Measurements from ENCODE around the gene PEAR1.

Gene PEAR1

GRCh38 chr1:156897078-156897825 is 3.7 kb downstream of the PEAR1 start:
- no peak overlapping the region for H3K4me3 ChIP-seq (ENCODE audit: low read depth, low read length)

GRCh38 chr1:156898161-156898566 is 4.6 kb downstream of the PEAR1 start:
- H3K4me3 ChIP-seq (ENCODE audit: low read depth, low read length), result peak overlapping the region; percentile 0

More at GRCh38 chr1:156897078-156897825, 3.7 kb downstream of the PEAR1 start:
- DNase-seq (ENCODE audit: low read depth), result no peak

GRCh38 chr1:156898971-156899664 is 5.6 kb downstream of the PEAR1 start:
- DNase-seq (ENCODE audit: low read depth), result no peak
- H3K4me3 ChIP-seq (ENCODE audit: low read depth, low read length), result no peak overlapping the region

More at GRCh38 chr1:156898161-156898566, 4.6 kb downstream of the PEAR1 start:
- peak; percentile 60 for DNase-seq (ENCODE audit: low read depth)

GRCh38 chr1:156899956-156900718 is 6.6 kb downstream of the PEAR1 start:
- H3K4me3 ChIP-seq (ENCODE audit: low read depth, low read length), result no peak overlapping the region
- peak; percentile 75 for DNase-seq (ENCODE audit: low read depth)

GRCh38 chr1:156900896-156901589 is 7.5 kb downstream of the PEAR1 start:
- DNase-seq (ENCODE audit: low read depth), result no peak
- no peak overlapping the region for H3K4me3 ChIP-seq (ENCODE audit: low read depth, low read length)

- no peak overlapping the region for H3K4me3 ChIP-seq (ENCODE audit: low read depth, low read length)
- DNase-seq (ENCODE audit: low read depth), result no peak
Measured at GRCh38 chr1:156901590-156901900, 8.0 kb downstream of the PEAR1 start.

- H3K4me3 ChIP-seq (ENCODE audit: low read depth, low read length), result no peak overlapping the region
- no peak for DNase-seq (ENCODE audit: low read depth)
Measured at GRCh38 chr1:156901966-156902915, 8.7 kb downstream of the PEAR1 start.

- no peak overlapping the region for H3K4me3 ChIP-seq (ENCODE audit: low read depth, low read length)
- no peak for DNase-seq (ENCODE audit: low read depth)
Measured at GRCh38 chr1:156903328-156904091, 10.0 kb downstream of the PEAR1 start.

- H3K4me3 ChIP-seq (ENCODE audit: low read depth, low read length), result no peak overlapping the region
- DNase-seq (ENCODE audit: low read depth), result no peak
Measured at GRCh38 chr1:156904187-156904959, 10.9 kb downstream of the PEAR1 start.

- DNase-seq (ENCODE audit: low read depth), result no peak
Measured at GRCh38 chr1:156905176-156905575, 11.7 kb downstream of the PEAR1 start.

GRCh38 chr1:156905651-156906050 is 12.1 kb downstream of the PEAR1 start:
- DNase-seq (ENCODE audit: low read depth), result no peak
- no peak overlapping the region for H3K4me3 ChIP-seq (ENCODE audit: low read depth, low read length)

More at GRCh38 chr1:156905176-156905575, 11.7 kb downstream of the PEAR1 start:
- no peak overlapping the region for H3K4me3 ChIP-seq (ENCODE audit: low read depth, low read length)

- no peak for DNase-seq (ENCODE audit: low read depth)
- H3K4me3 ChIP-seq (ENCODE audit: low read depth, low read length), result no peak overlapping the region
Measured at GRCh38 chr1:156906206-156906906, 12.8 kb downstream of the PEAR1 start.

- H3K4me3 ChIP-seq (ENCODE audit: low read depth, low read length), result no peak overlapping the region
- DNase-seq (ENCODE audit: low read depth), result no peak
Measured at GRCh38 chr1:156908541-156908940, 15.0 kb downstream of the PEAR1 start.

- no peak for DNase-seq (ENCODE audit: low read depth)
- no peak overlapping the region for H3K4me3 ChIP-seq (ENCODE audit: low read depth, low read length)
Measured at GRCh38 chr1:156908955-156909354, 15.4 kb downstream of the PEAR1 start.

- no peak for DNase-seq (ENCODE audit: low read depth)
- H3K4me3 ChIP-seq (ENCODE audit: low read depth, low read length), result no peak overlapping the region
Measured at GRCh38 chr1:156909671-156910070, 16.2 kb downstream of the PEAR1 start.

GRCh38 chr1:156910309-156910782 is 16.8 kb downstream of the PEAR1 start:
- DNase-seq (ENCODE audit: low read depth), result no peak
- no peak overlapping the region for H3K4me3 ChIP-seq (ENCODE audit: low read depth, low read length)
